ENCODE data around the gene RAB10.
"Not testable (repeated sequence)": the region's sequence is repeated elsewhere in the genome, so short reads cannot be mapped to it uniquely, and the experiment has no call there.

DNA sequence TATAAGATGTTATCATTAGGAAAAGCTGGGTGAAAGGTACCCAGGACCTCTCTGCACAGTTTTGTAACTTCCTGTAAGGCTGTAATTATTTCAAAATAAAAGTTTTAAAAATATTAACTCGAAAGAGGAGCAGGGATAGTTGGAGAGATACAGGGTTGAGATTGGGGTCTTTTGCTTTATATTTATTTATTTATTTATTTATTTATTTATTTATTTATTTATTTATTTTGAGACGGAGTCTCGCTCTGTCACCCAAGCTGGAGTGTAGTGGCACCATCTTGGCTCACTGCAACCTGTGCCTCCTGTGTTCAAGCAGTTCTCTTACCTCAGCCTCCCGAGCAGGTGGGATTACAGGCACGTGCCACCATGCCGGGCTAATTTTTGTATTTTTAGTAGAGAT, 74.8 kb downstream of the RAB10 start:
- not testable (repeated sequence) for TF ChIP-seq CTCF, POLR2AphosphoS5, POLR2A (IDR thresholded peaks at IDR 0.05)

Measured in prostate gland (tissue), 2 donors.